Activated CD8-positive, alpha-beta T cell treated with anti-CD3 and anti-CD28 coated beads for 36 hours (primary cell): ENCODE measurements around the gene GDF11. TPM values are rescaled to one million over a fixed set of nuclear protein-coding genes. Genes with fewer than 3 reads are reported as not detected.

Experiments
- ATAC-seq: fragments of 200-7000 bp; cut with Tn5 transposase; one replicate; pipeline ENCODE4 v1.10.0; 2021; ENCODE audit warnings: mild to moderate bottlenecking, moderate library complexity
- CTCF ChIA-PET: fragments of 350-600 bp; sonication (Branson Sonifier 250); formaldehyde crosslinking; loops from one replicate; lab custom pipeline; 2021; ENCODE audit warnings: antibody characterized with exemption; lab: Charles Lee
- POLR2A ChIA-PET: fragments of 350-600 bp; sonication (Branson Sonifier 250); formaldehyde crosslinking; loops from one replicate; lab custom pipeline; 2021; ENCODE audit warnings: antibody characterized with exemption; lab: Charles Lee
- DNase-seq: peaks from one replicate; pipeline ENCODE4 v3.0.0-alpha.2; 2020
- H3K27ac Mint-ChIP-seq: one replicate; pipeline ENCODE4 v1.8.0; 2021; ENCODE audit warnings: mild to moderate bottlenecking, mixed read lengths
- H3K27me3 Mint-ChIP-seq: one replicate; pipeline ENCODE4 v1.8.0; 2021; ENCODE audit warnings: mixed read lengths
- H3K36me3 Mint-ChIP-seq: one replicate; pipeline ENCODE4 v1.8.0; 2021; ENCODE audit warnings: low read depth, mixed read lengths
- H3K4me1 Mint-ChIP-seq: one replicate; pipeline ENCODE4 v1.8.0; 2021; ENCODE audit warnings: low read depth, mixed read lengths
- H3K4me3 Mint-ChIP-seq: one replicate; pipeline ENCODE4 v1.8.0; 2021; ENCODE audit warnings: mild to moderate bottlenecking, moderate library complexity, mixed read lengths
- H3K9me3 Mint-ChIP-seq: one replicate; pipeline ENCODE4 v1.8.0; 2021; ENCODE audit warnings: mixed read lengths
- intact Hi-C: fragments of 100-400 bp; cut with micrococcal nuclease; formaldehyde crosslinking; loops from one replicate; pipeline ENCODE4 v1.10.0; 2022
- total RNA-seq, 2 experiments: library from RNA; stranded (reverse); gene quantifications; one replicate each; pipeline ENCODE4 v1.2.3, GENCODE V29; 2021
- TF ChIP-seq, protein P1 (sequence below): fragments of 200-600 bp; IDR thresholded peaks from one replicate; pipeline ENCODE4 v1.8.0; 2022; ENCODE audit warnings: antibody characterized with exemption, mild to moderate bottlenecking

The GDF11 gene
- total RNA-seq, 2 experiments from 2014 or later, result 7.4 to 9.3 TPM

DNA sequence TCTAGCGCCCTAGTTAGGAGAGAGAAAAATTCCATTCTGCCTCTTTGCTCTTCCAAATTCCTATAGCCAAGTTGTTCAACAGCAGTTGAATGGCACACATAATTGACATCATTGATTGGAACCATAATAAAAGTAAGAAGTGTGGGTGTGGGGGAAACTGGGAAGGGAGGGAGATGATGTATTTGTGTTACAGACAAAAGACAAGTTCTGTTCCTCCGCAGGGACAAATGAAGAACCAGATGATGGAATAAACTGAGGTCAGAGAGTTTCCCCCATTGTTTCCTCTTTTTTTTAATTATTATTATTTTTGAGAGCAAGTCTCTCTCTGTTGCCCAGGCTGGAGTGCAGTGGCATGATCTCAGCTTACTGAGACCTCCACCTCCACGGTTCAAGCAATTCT lies 34.9 kb downstream of the GDF11 start:
- ChIA-PET POLR2A (interaction anchor here (1.0 kb wide), 1 partner anchor 11 kb away, joined by 3 read pairs; no protein-coding TSS in a partner anchor), CTCF (no interaction called here)
- Mint-ChIP-seq H3K27ac (no peak overlapping the region), H3K27me3 (no peaks in the 10 kb centered on the region), H3K9me3 (no peaks in the 10 kb centered on the region), H3K4me3 (no peak overlapping the region), H3K36me3 (peaks cover 23% of the 10 kb centered on the region), H3K4me1 (peaks cover 7% of the 10 kb centered on the region)
- no peak for DNase-seq
- intact Hi-C loops, result no loop called here
- TF ChIP-seq, protein P1, sequence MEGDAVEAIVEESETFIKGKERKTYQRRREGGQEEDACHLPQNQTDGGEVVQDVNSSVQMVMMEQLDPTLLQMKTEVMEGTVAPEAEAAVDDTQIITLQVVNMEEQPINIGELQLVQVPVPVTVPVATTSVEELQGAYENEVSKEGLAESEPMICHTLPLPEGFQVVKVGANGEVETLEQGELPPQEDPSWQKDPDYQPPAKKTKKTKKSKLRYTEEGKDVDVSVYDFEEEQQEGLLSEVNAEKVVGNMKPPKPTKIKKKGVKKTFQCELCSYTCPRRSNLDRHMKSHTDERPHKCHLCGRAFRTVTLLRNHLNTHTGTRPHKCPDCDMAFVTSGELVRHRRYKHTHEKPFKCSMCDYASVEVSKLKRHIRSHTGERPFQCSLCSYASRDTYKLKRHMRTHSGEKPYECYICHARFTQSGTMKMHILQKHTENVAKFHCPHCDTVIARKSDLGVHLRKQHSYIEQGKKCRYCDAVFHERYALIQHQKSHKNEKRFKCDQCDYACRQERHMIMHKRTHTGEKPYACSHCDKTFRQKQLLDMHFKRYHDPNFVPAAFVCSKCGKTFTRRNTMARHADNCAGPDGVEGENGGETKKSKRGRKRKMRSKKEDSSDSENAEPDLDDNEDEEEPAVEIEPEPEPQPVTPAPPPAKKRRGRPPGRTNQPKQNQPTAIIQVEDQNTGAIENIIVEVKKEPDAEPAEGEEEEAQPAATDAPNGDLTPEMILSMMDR, result no peak
- no peak for ATAC-seq

DNA sequence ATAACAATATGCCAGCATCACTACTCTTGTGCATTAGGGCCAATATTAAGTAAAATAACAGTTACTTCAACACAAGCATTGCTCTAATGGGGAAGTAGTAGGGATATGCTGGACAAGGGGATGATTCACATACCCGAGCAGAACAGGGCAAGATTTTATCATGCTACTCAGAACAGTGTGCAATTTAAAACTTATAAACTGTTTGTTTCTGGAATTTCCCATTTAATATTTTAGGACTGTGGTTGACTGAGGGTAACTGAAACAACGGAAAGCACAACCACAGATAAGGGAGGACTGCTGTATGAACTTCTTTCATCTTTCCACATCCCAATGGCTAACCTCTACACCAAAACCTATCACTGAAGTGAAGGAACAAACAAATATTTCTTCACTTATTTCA lies 37.8 kb downstream of the GDF11 start:
- H3K27ac Mint-ChIP-seq, result peak overlapping the region; percentile 16
- ChIA-PET POLR2A (interaction anchor here (0.7 kb wide), 1 partner anchor 29 kb away, joined by 3 read pairs; no protein-coding TSS in a partner anchor), CTCF (interaction anchor here (0.8 to 1.5 kb wide), 2 partner anchors 26 to 125 kb away, joined by 3 read pairs; no protein-coding TSS in a partner anchor)
- H3K9me3 Mint-ChIP-seq, result no peaks in the 10 kb centered on the region
- DNase-seq (no peak), ATAC-seq (no peak)
- peaks cover 35% of the 10 kb centered on the region for H3K36me3 Mint-ChIP-seq
- no peaks in the 10 kb centered on the region for H3K27me3 Mint-ChIP-seq
- TF ChIP-seq, protein P1, result no peak
- no peak overlapping the region for H3K4me3 Mint-ChIP-seq
- intact Hi-C loops, result no loop called here
- peaks cover 4% of the 10 kb centered on the region for H3K4me1 Mint-ChIP-seq

DNA sequence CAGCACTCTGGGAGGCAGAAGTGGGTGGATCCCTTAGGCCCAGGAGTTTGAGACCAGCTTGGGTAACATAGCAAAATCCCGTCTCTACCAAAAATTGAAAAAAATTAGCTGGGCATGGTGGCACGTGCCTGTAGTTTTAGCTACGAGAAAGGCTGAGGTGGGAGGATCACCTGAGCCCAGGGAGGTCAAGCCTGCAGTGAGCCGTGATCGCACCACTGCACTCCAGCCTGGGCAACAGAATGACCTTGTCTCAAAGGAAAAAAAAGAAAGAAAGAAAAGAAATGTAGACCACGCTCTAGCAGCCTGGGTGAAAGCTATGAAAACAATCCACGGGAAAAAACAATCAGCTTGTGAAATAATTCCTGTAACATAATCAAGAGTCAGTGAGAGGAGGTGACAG lies 45.6 kb downstream of the GDF11 start:
- ATAC-seq (no peak), DNase-seq (no peak)
- ChIA-PET POLR2A (interaction anchor here (1.0 kb wide), 1 partner anchor 10 kb away, joined by 3 read pairs; no protein-coding TSS in a partner anchor), CTCF (interaction anchor here (0.8 to 1.7 kb wide), 5 partner anchors 9 to 152 kb away, joined by 3 to 8 read pairs (median 4); no protein-coding TSS in a partner anchor)
- intact Hi-C loops, result no loop called here
- Mint-ChIP-seq H3K36me3 (peaks cover 46% of the 10 kb centered on the region), H3K4me3 (no peak overlapping the region), H3K27me3 (no peaks in the 10 kb centered on the region), H3K4me1 (no peaks in the 10 kb centered on the region), H3K9me3 (no peaks in the 10 kb centered on the region), H3K27ac (no peak overlapping the region)
- TF ChIP-seq, protein P1, result no peak

DNA sequence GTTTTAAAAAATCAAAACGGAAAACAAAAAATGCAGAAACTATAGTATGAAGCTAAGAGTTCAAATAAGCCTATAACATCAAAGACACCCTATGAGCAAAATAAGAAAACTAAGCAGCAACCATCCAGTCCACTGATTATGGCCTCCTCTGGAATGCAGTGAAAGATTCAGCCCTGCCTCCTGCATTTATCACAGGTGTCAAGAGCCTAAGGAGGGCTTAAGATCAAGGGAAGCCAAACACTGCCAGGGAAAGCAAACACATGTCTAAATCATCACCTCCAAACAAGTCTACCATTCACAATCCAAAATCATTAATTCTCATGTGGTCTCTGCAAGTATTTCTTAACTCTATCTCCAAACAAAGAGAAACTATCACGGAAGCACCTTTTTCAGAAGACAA lies 46.2 kb downstream of the GDF11 start:
- ChIA-PET POLR2A (interaction anchor here (1.0 kb wide), 1 partner anchor 11 kb away, joined by 3 read pairs; no protein-coding TSS in a partner anchor), CTCF (interaction anchor here (1.1 to 1.7 kb wide), 3 partner anchors 22 to 151 kb away, joined by 3 to 8 read pairs (median 4); no protein-coding TSS in a partner anchor)
- Mint-ChIP-seq H3K9me3 (no peaks in the 10 kb centered on the region), H3K4me3 (no peak overlapping the region), H3K27ac (peak overlapping the region; percentile 38), H3K36me3 (peaks cover 44% of the 10 kb centered on the region), H3K4me1 (no peaks in the 10 kb centered on the region), H3K27me3 (no peaks in the 10 kb centered on the region)
- DNase-seq, result no peak
- ATAC-seq, result no peak
- intact Hi-C loops, result no loop called here
- TF ChIP-seq, protein P1, result no peak

DNA sequence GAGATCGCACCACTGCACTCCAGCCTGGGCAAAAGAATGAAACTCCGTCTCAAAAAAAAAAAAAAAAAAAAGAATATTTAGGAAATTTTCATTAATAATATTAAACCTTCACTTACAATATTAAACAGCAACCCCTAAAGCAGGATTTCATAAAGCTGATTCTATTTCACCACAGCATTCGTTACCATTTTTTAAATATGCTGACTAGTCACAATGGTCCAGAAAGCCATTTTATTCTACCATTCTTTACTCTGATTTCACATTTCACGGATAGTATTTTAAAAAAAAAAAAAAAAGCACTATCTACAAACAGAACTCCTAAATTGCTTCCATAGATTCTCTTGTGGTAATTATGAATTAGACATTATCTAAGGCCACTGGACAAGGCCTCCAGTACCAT lies 47.0 kb downstream of the GDF11 start:
- Mint-ChIP-seq H3K9me3 (no peaks in the 10 kb centered on the region), H3K36me3 (peaks cover 47% of the 10 kb centered on the region), H3K4me3 (no peak overlapping the region), H3K4me1 (no peaks in the 10 kb centered on the region), H3K27me3 (no peaks in the 10 kb centered on the region), H3K27ac (no peak overlapping the region)
- ATAC-seq (no peak), DNase-seq (no peak)
- intact Hi-C loops, result no loop called here
- ChIA-PET CTCF (interaction anchor here (1.1 to 1.7 kb wide), 2 partner anchors 52 to 150 kb away, joined by 4 to 8 read pairs; no protein-coding TSS in a partner anchor), POLR2A (interaction anchor here (1.3 kb wide), 1 partner anchor 8 kb away, joined by 3 read pairs; no protein-coding TSS in a partner anchor)
- TF ChIP-seq, protein P1, result no peak
